Measurements from ENCODE around the gene AQP9.

DNA sequence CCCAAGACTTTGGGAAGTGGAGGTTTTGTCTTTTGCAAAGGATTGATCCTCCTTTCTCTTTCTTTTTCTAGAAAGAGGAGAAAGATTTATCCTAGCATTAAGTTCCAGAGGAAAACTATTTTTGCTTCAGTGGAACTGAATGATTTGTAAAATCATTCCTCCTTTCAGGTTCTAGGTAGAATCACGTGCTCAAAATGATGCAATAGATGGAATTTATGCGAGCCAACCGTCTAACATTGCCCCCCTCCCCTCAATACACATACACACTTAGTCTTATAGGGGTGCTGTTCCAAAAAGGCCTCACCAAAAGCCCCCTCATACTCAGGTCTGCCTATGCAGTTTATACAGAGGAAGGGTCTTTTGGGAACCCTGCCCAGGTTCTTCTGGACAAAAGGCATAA is 85.3 kb downstream of the AQP9 start:
- TF ChIP-seq, protein P1, sequence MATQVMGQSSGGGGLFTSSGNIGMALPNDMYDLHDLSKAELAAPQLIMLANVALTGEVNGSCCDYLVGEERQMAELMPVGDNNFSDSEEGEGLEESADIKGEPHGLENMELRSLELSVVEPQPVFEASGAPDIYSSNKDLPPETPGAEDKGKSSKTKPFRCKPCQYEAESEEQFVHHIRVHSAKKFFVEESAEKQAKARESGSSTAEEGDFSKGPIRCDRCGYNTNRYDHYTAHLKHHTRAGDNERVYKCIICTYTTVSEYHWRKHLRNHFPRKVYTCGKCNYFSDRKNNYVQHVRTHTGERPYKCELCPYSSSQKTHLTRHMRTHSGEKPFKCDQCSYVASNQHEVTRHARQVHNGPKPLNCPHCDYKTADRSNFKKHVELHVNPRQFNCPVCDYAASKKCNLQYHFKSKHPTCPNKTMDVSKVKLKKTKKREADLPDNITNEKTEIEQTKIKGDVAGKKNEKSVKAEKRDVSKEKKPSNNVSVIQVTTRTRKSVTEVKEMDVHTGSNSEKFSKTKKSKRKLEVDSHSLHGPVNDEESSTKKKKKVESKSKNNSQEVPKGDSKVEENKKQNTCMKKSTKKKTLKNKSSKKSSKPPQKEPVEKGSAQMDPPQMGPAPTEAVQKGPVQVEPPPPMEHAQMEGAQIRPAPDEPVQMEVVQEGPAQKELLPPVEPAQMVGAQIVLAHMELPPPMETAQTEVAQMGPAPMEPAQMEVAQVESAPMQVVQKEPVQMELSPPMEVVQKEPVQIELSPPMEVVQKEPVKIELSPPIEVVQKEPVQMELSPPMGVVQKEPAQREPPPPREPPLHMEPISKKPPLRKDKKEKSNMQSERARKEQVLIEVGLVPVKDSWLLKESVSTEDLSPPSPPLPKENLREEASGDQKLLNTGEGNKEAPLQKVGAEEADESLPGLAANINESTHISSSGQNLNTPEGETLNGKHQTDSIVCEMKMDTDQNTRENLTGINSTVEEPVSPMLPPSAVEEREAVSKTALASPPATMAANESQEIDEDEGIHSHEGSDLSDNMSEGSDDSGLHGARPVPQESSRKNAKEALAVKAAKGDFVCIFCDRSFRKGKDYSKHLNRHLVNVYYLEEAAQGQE (IDR thresholded peaks at IDR 0.05; ENCODE audit: insufficient read depth in 1 of 2, low read depth in 2 of 2, low read length in 2 of 2): no peak
- no peak for TF ChIP-seq POLR2AphosphoS5 (IDR thresholded peaks at IDR 0.05; ENCODE audit: low read depth, low read length)

Data from PFSK-1 (cell line).